ENCODE measurements around the gene NIPA2.

The NIPA2 gene

GRCh38 chr15:22844421-22845288, 6.2 kb downstream of the NIPA2 start:
- DNase-seq (ENCODE audit: extremely low spot score), result no peak
- ChIA-PET POLR2A (no interaction called here), CTCF (no interaction called here)

GRCh38 chr15:22845289-22845900, 6.9 kb downstream of the NIPA2 start:
- POLR2A ChIA-PET, result interaction anchor here (0.9 kb wide), 1 partner anchor 8 kb away, joined by 3 read pairs; no protein-coding TSS in a partner anchor
- DNase-seq (ENCODE audit: extremely low spot score), result no peak
- CTCF ChIA-PET, result no interaction called here
- TF ChIP-seq ARNT (IDR thresholded peaks at IDR 0.05) (no peak), SP1 (IDR thresholded peaks at IDR 0.05) (no peak), PKNOX1 (IDR thresholded peaks at IDR 0.05) (no peak), CTBP1 (IDR thresholded peaks at IDR 0.05; ENCODE audit: borderline replicate concordance) (no peak), FOXM1 (IDR thresholded peaks at IDR 0.05; ENCODE audit: borderline replicate concordance) (no peak), SUZ12 (IDR thresholded peaks at IDR 0.05) (no peak), ZNF384 (IDR thresholded peaks at IDR 0.05) (no peak), HDGF (IDR thresholded peaks at IDR 0.05; ENCODE audit: borderline replicate concordance) (no peak), ELF4 (IDR thresholded peaks at IDR 0.05) (no peak), FOXK2 (IDR thresholded peaks at IDR 0.05) (no peak), L3MBTL2 (conservative IDR thresholded peaks at IDR 0.05) (no peak), BHLHE40 (IDR thresholded peaks at IDR 0.05; ENCODE audit: borderline replicate concordance) (no peak), NFRKB (IDR thresholded peaks at IDR 0.05) (no peak), TARDBP (IDR thresholded peaks at IDR 0.05) (no peak), LEF1 (IDR thresholded peaks at IDR 0.05; ENCODE audit: borderline replicate concordance) (no peak), FOXA1 (IDR thresholded peaks at IDR 0.05) (no peak)

More at GRCh38 chr15:22844421-22845288, 6.2 kb downstream of the NIPA2 start:
- TF ChIP-seq FOXA1 (IDR thresholded peaks at IDR 0.05), result no peak
- TF ChIP-seq HDGF (IDR thresholded peaks at IDR 0.05; ENCODE audit: borderline replicate concordance), result no peak
- no peak for TF ChIP-seq SUZ12 (IDR thresholded peaks at IDR 0.05)
- TF ChIP-seq ARNT (IDR thresholded peaks at IDR 0.05), result no peak
- no peak for TF ChIP-seq ELF4 (IDR thresholded peaks at IDR 0.05)
- TF ChIP-seq LEF1 (IDR thresholded peaks at IDR 0.05; ENCODE audit: borderline replicate concordance), result no peak
- TF ChIP-seq ZNF384 (IDR thresholded peaks at IDR 0.05), result no peak
- TF ChIP-seq FOXK2 (IDR thresholded peaks at IDR 0.05), result no peak
- no peak for TF ChIP-seq CTBP1 (IDR thresholded peaks at IDR 0.05; ENCODE audit: borderline replicate concordance)
- no peak for TF ChIP-seq NFRKB (IDR thresholded peaks at IDR 0.05)
- no peak for TF ChIP-seq SP1 (IDR thresholded peaks at IDR 0.05)
- TF ChIP-seq PKNOX1 (IDR thresholded peaks at IDR 0.05), result no peak
- TF ChIP-seq L3MBTL2 (conservative IDR thresholded peaks at IDR 0.05), result no peak
- no peak for TF ChIP-seq FOXM1 (IDR thresholded peaks at IDR 0.05; ENCODE audit: borderline replicate concordance)
- TF ChIP-seq BHLHE40 (IDR thresholded peaks at IDR 0.05; ENCODE audit: borderline replicate concordance), result no peak
- no peak for TF ChIP-seq TARDBP (IDR thresholded peaks at IDR 0.05)

- no peak for DNase-seq (ENCODE audit: extremely low spot score)
- ChIA-PET POLR2A (interaction anchor here (0.9 kb wide), 1 partner anchor 9 kb away, joined by 3 read pairs; no protein-coding TSS in a partner anchor), CTCF (no interaction called here)
- TF ChIP-seq TARDBP (IDR thresholded peaks at IDR 0.05), result no peak
- no peak for TF ChIP-seq L3MBTL2 (conservative IDR thresholded peaks at IDR 0.05)
- TF ChIP-seq BHLHE40 (IDR thresholded peaks at IDR 0.05; ENCODE audit: borderline replicate concordance), result no peak
- TF ChIP-seq LEF1 (IDR thresholded peaks at IDR 0.05; ENCODE audit: borderline replicate concordance), result no peak
- TF ChIP-seq FOXK2 (IDR thresholded peaks at IDR 0.05), result no peak
- TF ChIP-seq NFRKB (IDR thresholded peaks at IDR 0.05), result no peak
- no peak for TF ChIP-seq FOXA1 (IDR thresholded peaks at IDR 0.05)
- no peak for TF ChIP-seq ELF4 (IDR thresholded peaks at IDR 0.05)
- TF ChIP-seq PKNOX1 (IDR thresholded peaks at IDR 0.05), result no peak
- no peak for TF ChIP-seq FOXM1 (IDR thresholded peaks at IDR 0.05; ENCODE audit: borderline replicate concordance)
- no peak for TF ChIP-seq ZNF384 (IDR thresholded peaks at IDR 0.05)
- no peak for TF ChIP-seq HDGF (IDR thresholded peaks at IDR 0.05; ENCODE audit: borderline replicate concordance)
- no peak for TF ChIP-seq ARNT (IDR thresholded peaks at IDR 0.05)
- no peak for TF ChIP-seq CTBP1 (IDR thresholded peaks at IDR 0.05; ENCODE audit: borderline replicate concordance)
- TF ChIP-seq SP1 (IDR thresholded peaks at IDR 0.05), result no peak
- no peak for TF ChIP-seq SUZ12 (IDR thresholded peaks at IDR 0.05)
Measured at GRCh38 chr15:22846073-22846472, 7.6 kb downstream of the NIPA2 start.

- POLR2A ChIA-PET, result no interaction called here
- DNase-seq (ENCODE audit: extremely low spot score), result no peak
- CTCF ChIA-PET, result no interaction called here
- TF ChIP-seq SP1 (IDR thresholded peaks at IDR 0.05), result no peak
- no peak for TF ChIP-seq SUZ12 (IDR thresholded peaks at IDR 0.05)
- no peak for TF ChIP-seq PKNOX1 (IDR thresholded peaks at IDR 0.05)
- TF ChIP-seq LEF1 (IDR thresholded peaks at IDR 0.05; ENCODE audit: borderline replicate concordance), result no peak
- no peak for TF ChIP-seq BHLHE40 (IDR thresholded peaks at IDR 0.05; ENCODE audit: borderline replicate concordance)
- no peak for TF ChIP-seq FOXA1 (IDR thresholded peaks at IDR 0.05)
- TF ChIP-seq ZNF384 (IDR thresholded peaks at IDR 0.05), result no peak
- no peak for TF ChIP-seq L3MBTL2 (conservative IDR thresholded peaks at IDR 0.05)
- no peak for TF ChIP-seq ELF4 (IDR thresholded peaks at IDR 0.05)
- no peak for TF ChIP-seq CTBP1 (IDR thresholded peaks at IDR 0.05; ENCODE audit: borderline replicate concordance)
- TF ChIP-seq NFRKB (IDR thresholded peaks at IDR 0.05), result no peak
- TF ChIP-seq HDGF (IDR thresholded peaks at IDR 0.05; ENCODE audit: borderline replicate concordance), result no peak
- no peak for TF ChIP-seq TARDBP (IDR thresholded peaks at IDR 0.05)
- no peak for TF ChIP-seq FOXK2 (IDR thresholded peaks at IDR 0.05)
- TF ChIP-seq FOXM1 (IDR thresholded peaks at IDR 0.05; ENCODE audit: borderline replicate concordance), result no peak
- TF ChIP-seq ARNT (IDR thresholded peaks at IDR 0.05), result no peak
Measured at GRCh38 chr15:22850055-22850454, 11.6 kb downstream of the NIPA2 start.
